AG08395 (cell line): ENCODE data around the gene TBC1D3C.
"Not testable (repeated sequence)": the region's sequence is repeated elsewhere in the genome, so short reads cannot be mapped to it uniquely, and the experiment has no call there.

Experiments used
- DNase-seq: peaks from one replicate; pipeline ENCODE4 v3.0.0; 2012; ENCODE audit warnings: mixed read lengths, low spot score

Gene TBC1D3C

DNA sequence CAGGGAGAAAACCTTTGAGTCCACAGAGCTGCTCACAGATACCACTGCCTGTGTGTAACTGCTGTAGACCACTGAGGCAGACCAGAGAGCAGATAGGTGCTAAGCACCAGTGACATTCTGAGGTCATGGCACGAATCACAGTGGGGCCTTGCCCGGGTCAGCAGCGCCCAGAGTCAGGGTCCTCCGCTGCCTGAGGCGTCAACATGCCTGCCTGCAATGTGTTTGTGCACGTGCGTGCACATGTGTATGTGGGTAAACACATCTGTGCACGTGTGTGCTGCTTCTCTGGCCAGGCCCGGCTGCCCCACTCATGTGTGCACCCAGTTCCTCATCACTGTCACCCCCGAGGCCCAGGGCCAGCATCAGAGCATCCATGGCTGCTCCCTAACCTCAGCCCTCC is at the start of gene TBC1D3C:
TBC1D3C (minus strand) TSS at position 101 of the 400 bp plus-strand sequence. CDS start 1,568 bp downstream, outside the sequence.
- not testable (repeated sequence) for DNase-seq

DNA sequence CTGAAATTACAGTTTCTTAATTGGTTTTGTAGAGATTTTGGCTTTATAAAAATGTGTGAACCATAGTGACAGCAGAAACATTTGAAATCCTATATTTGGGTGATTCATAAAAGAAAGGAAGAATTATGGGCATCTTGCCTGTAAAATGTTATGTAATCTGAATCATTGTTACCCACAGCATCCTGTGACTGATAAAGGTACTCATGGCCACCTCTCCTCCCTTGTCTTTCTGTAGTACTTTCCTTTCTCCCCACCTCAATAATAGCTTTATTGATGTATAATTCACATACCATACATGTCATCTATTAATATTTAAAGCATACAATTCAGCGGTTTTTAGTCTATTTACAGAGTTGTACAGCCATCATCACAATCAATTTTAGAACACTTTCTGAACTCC is 30.8 kb upstream of the TBC1D3C start:
- not testable (repeated sequence) for DNase-seq

DNA sequence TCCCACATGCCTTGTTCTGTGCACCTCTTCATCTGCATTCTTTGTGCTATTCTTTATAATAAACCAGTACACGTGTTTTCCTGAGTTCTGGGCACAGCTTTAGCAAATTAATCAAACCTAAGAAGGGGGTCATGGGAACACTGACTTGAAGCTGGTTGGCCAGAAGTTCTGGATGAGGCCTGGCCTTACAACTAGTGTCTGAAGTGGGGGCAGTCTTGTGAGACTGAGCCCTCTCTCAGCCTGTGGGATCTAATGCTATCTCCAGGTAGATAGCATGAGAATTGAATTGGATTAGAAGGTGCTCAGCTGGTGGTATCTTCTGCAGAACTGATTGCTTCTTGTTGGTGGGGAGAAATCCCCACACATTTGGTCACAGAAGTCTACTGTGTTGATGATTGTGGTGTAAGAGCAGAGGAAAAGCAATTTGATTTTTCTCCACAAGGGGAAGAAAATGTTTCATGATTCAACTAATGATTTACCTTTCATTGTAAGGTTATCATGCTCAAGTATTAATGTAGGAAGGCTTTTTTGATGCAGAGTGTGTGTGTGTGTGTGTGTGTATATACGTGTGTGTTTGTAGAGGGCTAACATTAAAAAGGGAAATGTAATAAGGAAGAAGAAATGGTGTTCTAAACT is 25.7 kb upstream of the TBC1D3C start:
- DNase-seq: not testable (repeated sequence)

DNA sequence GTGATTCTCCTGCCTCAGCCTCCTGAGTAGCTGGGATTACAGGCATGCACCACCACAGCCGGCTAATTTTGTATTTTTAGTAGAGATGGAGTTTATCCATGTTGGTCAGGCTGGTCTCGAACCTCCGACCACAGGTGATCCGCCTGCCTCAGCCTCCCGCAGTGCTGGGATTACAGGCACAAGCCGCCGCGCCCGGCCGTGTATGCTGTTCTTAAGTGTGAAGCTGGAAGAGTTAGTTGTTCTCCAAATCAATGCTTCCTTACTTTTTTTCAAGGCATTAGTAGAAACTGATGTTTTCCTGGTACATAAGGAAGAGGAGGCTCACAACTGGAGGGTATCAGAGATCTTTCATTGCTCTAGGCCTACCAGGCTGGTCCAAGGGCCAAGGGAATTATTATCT is 19.7 kb upstream of the TBC1D3C start:
- not testable (repeated sequence) for DNase-seq

DNA sequence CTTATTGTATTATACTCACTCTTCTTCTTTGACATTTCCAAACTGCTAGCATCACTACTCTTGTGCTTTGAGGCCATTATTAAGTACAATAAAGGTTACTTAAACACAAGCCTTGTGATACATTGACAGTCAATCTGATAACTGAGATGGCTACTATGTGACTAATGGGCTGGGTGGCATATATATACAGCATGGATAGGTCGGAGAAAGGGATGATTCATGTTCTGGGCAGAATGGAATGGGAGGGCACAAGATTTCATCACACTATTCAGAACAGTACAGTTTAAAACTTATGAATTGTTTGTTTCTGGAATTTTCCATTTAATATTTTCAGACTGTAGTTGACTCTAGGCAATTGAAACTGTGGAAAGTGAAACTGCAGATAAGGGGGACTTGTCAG is 18.9 kb upstream of the TBC1D3C start:
- not testable (repeated sequence) for DNase-seq
